Measurements from ENCODE around the gene LRP5.

LRP5 gene

DNA sequence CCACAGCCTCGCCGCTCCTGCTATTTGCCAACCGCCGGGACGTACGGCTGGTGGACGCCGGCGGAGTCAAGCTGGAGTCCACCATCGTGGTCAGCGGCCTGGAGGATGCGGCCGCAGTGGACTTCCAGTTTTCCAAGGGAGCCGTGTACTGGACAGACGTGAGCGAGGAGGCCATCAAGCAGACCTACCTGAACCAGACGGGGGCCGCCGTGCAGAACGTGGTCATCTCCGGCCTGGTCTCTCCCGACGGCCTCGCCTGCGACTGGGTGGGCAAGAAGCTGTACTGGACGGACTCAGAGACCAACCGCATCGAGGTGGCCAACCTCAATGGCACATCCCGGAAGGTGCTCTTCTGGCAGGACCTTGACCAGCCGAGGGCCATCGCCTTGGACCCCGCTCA is 35.5 kb downstream of the LRP5 start:
- intact Hi-C loops (cut with DNase I; ENCODE audit: low total_unique reads) = no loop called here
- no peaks in the 10 kb centered on the region for H3K27me3 ChIP-seq
- peaks cover 0 to 10% (median 0%) of the 10 kb centered on the region in 3 donors for H3K36me3 ChIP-seq
- no peak overlapping the region for H3K4me3 ChIP-seq
- peak overlapping the region; percentile 78 to 83 for H3K27ac ChIP-seq
- no peak for DNase-seq
- no peaks in the 10 kb centered on the region for H3K9me3 ChIP-seq
- peaks cover 7 to 93% (median 78%) of the 10 kb centered on the region in 4 donors for H3K4me1 ChIP-seq
- TF ChIP-seq, protein P1, sequence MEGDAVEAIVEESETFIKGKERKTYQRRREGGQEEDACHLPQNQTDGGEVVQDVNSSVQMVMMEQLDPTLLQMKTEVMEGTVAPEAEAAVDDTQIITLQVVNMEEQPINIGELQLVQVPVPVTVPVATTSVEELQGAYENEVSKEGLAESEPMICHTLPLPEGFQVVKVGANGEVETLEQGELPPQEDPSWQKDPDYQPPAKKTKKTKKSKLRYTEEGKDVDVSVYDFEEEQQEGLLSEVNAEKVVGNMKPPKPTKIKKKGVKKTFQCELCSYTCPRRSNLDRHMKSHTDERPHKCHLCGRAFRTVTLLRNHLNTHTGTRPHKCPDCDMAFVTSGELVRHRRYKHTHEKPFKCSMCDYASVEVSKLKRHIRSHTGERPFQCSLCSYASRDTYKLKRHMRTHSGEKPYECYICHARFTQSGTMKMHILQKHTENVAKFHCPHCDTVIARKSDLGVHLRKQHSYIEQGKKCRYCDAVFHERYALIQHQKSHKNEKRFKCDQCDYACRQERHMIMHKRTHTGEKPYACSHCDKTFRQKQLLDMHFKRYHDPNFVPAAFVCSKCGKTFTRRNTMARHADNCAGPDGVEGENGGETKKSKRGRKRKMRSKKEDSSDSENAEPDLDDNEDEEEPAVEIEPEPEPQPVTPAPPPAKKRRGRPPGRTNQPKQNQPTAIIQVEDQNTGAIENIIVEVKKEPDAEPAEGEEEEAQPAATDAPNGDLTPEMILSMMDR (IDR thresholded peaks at IDR 0.05) = no peak

DNA sequence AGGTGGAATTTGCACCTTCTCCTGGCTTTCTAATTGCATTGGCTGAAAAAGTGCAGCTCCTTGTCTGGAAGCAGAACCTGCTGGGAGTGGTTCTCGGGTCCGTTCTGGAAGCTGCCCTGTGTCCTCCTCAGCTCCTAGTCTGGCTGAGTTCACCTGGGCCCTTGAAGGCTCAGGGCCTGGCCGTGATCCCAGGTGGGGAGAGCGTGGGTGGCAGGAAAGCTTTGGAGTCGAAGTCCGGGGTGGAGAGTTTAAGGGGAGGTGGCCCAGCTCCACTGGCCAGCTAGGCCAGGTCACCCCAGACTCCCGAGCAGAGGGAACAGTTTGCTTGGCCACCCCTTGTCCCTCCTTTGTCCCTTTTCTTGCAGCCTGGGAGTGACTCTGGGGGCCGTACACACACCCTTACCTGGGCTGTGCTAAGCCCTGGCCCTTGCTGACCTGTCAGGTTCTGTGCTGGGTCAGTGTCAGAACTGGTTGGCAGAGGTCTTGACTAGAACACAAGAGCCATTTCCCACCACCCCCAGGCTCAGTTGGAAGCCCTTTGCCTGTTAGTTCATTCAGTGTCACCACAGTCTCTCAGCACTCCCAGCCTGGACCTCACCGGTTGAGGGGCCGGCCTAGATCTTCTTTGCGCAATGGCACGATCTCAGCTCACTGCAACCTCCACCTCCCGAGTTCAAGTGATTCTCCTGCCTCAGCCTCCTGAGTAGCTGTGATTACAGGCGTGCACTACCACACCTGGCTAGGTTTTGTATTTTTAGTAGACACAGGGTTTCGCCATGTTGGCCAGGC is 37.3 kb downstream of the LRP5 start:
- H3K27me3 ChIP-seq = no peaks in the 10 kb centered on the region
- H3K4me1 ChIP-seq = peaks cover 11 to 93% (median 81%) of the 10 kb centered on the region in 4 donors
- intact Hi-C loops (cut with DNase I; ENCODE audit: low total_unique reads) = no loop called here
- no peaks in the 10 kb centered on the region for H3K9me3 ChIP-seq
- peaks cover 0 to 10% (median 0%) of the 10 kb centered on the region in 3 donors for H3K36me3 ChIP-seq
- H3K4me3 ChIP-seq = no peak overlapping the region
- TF ChIP-seq, protein P1 (IDR thresholded peaks at IDR 0.05) = no peak
- DNase-seq = no peak
- H3K27ac ChIP-seq = peak overlapping the region; percentile 85 to 98

DNA sequence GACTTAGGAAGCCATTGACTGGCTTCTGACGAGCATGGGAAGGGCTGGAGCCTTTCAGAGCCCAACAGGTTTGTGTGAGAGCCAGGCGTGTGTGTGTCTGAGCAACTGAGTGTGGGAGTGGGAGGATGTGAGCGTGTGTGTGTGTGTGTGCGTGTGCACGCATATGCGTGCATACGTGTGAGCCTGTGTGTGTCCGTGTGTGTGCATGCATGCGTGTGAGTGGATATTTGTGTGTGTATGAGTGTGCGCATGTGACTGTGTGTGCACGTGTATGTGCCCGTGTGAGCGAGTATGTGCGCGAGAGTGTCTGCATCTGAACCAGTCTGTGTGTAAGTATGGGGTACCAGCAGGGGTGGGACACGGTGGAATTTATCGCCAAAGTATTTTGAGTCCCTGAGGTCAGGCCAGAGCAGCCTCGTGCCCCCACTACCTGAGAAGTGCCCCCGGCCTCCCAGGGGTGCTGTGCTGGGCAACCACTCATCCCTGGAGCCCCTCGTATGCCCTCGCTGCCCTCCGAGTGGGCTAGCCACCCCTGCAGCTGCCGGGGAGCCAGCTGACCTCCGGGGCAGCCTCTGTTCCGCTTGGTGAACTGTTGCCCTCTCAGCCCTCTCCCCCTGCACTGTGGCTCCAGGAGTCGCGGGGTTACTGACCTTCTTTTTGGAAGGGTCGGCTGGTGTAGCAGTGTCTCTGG is 38.5 kb downstream of the LRP5 start:
- Histone ChIP-seq H3K4me3 (no peak overlapping the region), H3K27ac (peak overlapping the region; percentile 85 to 98), H3K4me1 (peaks cover 15 to 97% (median 89%) of the 10 kb centered on the region in 4 donors), H3K27me3 (no peaks in the 10 kb centered on the region), H3K36me3 (peaks cover 0 to 10% (median 0%) of the 10 kb centered on the region in 3 donors), H3K9me3 (no peaks in the 10 kb centered on the region)
- intact Hi-C loops (cut with DNase I; ENCODE audit: low total_unique reads) = no loop called here
- TF ChIP-seq, protein P1 (IDR thresholded peaks at IDR 0.05) = no peak
- DNase-seq = no peak

DNA sequence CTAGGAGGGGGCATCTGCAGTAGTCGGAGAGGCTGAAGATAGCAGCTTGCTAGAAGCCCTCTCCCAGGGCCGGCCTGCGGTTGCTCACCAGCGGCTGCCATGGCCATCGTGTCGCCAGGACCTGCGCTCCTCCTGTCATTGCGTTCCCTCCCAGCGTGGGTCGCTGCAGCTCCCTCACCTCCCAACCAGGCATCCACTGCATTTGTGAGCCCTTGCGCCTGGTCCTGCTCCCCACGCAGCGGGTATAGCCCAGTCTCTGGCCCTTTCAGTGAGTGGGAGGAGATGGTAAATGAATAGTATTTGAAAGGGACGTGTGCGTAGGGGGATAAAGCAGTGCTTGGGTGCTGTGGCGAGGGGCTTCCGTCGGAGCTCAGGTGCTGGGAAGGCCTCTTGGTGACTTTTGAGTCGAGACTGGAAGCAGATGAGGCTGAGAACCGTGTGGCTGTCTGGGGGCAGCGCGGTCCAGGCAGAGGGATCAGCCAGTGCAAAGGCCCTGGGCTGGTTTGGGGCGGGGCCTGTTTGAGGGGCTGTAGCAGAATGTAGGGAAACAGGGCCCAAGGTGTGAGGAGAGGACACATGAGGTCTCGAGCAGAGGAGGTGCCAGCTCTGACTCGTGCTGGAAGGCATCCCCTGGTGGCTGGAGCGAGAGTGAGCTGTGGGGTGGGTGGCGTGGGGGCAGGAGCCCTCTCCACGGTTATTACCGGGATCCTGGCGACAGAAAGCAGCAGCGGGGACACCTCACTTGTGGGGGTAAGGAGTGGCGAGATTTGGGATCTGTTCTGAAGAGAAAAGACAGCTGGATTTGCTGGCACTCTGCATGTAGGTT is 39.3 kb downstream of the LRP5 start:
- TF ChIP-seq, protein P1 (IDR thresholded peaks at IDR 0.05) = peak in 1 of 2 experiments; percentile 17

DNA sequence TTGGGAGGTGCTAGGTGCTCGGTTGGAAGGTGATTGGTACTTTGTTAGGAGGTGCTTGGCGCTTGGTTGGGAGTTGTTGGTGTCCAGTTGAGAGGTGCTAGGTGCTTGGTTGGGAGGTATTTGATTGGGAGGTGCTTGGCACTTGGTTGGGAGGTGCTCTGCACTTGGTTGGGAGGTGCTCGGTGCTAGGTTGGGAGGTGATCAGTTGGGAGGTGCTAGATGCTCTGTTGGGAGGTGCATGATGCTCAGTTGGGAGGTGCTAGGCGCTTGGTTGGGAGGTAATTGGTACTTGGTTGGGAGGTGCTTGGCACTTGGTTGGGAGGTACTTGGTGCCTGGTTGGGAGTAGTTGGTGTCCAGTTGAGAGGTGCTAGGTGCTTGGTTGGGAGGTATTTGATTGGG is 40.2 kb downstream of the LRP5 start:
- peaks cover 15 to 96% (median 83%) of the 10 kb centered on the region in 4 donors for H3K4me1 ChIP-seq
- TF ChIP-seq, protein P1 (IDR thresholded peaks at IDR 0.05) = no peak
- no peak overlapping the region for H3K4me3 ChIP-seq
- no peak for DNase-seq
- no peaks in the 10 kb centered on the region for H3K27me3 ChIP-seq
- peak overlapping the region; percentile 85 to 98 for H3K27ac ChIP-seq
- intact Hi-C loops (cut with DNase I; ENCODE audit: low total_unique reads) = no loop called here
- H3K9me3 ChIP-seq = no peaks in the 10 kb centered on the region
- peaks cover 0 to 10% (median 0%) of the 10 kb centered on the region in 3 donors for H3K36me3 ChIP-seq

More for the DNA sequence above, 39.3 kb downstream of the LRP5 start:
- H3K27ac ChIP-seq = peak overlapping the region; percentile 85 to 98
- no peak overlapping the region for H3K4me3 ChIP-seq
- peaks cover 15 to 96% (median 86%) of the 10 kb centered on the region in 4 donors for H3K4me1 ChIP-seq
- H3K36me3 ChIP-seq = peaks cover 0 to 10% (median 0%) of the 10 kb centered on the region in 3 donors
- no peaks in the 10 kb centered on the region for H3K27me3 ChIP-seq
- no peaks in the 10 kb centered on the region for H3K9me3 ChIP-seq
- intact Hi-C loops (cut with DNase I; ENCODE audit: low total_unique reads) = no loop called here
- DNase-seq = no peak

Measured in tibial artery (tissue), 4 donors.